Pons (tissue), 1 donor: ENCODE measurements around the gene NDUFB1.

Source experiments
- DNase-seq: peaks from one replicate; pipeline ENCODE4 v3.0.0-alpha.2; 2016; ENCODE audit warnings: low spot score

NDUFB1 gene

DNA sequence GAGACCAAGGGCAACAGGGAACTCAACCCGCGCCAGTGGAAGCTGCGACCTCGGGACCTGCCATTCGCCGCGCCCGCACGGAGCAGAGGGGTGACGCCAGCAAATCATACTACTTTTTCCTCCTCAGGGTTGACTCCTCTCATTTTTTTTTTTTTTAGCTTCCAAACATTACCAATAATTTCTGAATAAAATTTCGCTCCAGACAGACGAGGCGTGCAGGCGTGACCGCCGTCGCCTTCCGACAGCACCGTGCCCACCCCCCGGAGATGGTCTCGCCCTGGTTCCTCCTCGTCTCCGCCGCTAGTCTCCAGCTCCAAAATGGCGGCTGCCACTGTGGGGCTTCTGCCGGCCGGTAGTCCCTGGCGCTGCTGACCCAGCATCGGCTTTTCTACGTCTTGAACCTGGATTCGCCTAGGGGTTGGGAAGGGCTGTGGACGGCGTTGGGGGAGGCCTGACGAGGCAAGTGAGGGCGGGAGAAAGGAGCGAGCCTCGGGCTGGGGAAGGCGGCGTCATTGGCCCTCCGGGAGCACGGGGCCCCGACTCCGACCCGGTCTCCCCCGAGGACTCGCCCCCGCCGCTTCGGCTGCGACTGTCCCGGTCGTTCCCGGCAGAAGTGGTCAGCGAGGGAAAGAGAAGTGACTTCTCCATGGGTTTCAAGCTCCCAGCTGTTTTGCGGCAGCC, at the start of gene NDUFB1, which contains the start of gene CPSF2:
Gene NDUFB1 (minus strand): TSS at position 37 of the 681 bp plus-strand sequence. CDS start 4,069 bp downstream, outside the sequence.
Gene CPSF2 (plus strand): TSS at position 300 of the 681 bp plus-strand sequence. CDS start 9,016 bp downstream, outside the sequence.
- peak; percentile 75 for DNase-seq

DNA sequence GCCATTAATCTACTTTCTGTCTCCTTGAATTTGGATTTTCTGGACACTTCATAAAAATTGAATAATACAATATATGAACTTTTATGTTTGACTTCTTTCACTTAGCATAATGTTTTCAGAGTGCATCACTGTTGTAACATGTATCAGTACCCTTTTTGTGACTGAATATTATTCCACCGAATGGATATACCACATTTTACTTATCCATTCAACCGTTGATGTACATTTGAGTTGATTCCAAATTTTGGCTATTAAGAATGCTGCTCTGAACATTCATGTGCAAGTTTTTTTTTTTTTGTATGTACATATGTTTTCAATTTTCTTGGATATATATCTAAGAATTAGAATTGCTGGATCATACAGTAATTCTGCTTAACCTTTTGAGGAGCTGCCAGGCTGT, 43.5 kb upstream of the NDUFB1 start:
- no peak for DNase-seq

DNA sequence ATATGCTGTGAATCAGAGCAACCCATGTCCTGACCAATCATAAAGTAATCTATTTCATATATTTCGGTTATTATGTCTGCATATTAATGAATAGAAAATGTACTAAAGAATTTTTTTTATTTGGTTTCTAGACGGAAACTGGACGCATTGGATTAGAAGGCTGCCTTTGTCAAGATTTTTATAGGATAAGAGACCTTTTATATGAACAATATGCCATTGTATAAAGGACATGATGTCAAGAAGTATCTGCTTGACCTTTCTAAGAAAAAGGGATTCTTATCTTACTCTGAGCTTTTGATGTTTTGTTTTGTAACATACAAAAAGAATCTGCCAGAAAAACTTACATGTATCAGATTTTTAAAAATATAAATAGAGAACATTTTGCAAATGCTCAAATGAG, 40.0 kb upstream of the NDUFB1 start:
- peak; percentile 32 for DNase-seq

DNA sequence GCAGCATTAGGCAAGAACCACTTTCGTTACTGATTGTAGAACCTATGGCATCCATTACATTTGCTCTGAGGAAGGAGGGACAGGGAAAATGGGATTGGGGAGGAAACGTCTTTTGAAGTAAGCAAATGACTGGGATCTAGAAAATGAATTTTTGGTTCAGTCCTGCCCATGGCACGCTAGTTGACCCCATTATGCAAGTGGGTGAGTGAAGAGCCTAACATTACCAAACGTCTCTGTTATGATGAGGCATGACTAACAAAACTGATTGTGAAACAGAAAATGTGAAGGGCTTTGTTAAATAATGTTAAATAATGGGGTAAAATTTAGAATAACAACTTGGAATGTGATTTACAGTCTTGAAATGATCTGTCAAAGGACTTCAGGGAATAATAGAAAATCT, 39.1 kb upstream of the NDUFB1 start:
- DNase-seq: no peak

DNA sequence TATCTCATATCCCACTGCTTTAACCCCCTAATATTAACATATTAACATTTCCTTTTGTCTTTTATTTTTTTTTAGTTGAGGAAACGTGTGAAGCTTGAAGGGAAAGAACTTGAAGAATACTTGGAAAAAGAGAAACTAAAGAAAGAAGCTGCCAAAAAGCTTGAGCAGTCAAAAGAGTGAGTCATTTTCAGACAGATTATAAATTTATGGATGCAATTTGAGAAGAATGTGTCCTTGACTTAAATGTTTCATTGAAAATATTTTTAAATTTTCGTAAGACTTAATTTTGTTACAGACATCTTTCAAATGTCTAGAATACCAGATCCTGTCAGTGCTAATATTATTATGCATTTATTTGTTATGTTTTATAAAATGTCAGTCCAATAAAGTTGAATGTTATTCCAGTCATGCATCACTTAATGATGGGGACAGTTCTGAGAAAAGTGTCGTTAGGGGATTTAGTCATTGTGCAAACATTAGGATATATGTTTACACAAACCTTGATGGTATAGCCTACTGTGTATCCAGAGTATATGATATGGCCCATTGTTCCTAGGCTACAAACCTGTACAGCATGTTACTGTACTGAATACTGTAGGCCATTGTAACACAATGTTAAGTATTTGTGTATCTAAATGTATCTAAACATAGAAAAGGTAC, 32.9 kb upstream of the NDUFB1 start:
- no peak for DNase-seq

DNA sequence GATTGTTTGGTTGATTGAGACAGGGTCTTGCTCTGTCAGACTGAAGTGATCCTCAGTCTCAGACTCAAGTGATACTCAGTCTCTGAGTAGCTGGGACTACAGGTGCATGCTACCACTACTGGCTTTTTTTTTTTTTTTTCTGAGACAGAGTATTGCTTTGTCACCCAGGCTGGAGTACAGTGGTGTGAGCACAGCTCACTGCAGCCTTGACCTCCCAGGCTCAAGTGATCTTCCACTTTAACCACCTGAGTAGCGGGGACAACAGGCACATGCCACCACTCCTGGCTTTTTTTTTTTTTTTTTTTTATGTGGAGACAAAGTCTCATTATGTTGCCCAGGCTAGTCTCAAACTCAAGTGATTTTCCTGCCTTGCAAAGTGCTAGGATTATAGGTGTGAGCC, 32.1 kb upstream of the NDUFB1 start:
- no peak for DNase-seq

DNA sequence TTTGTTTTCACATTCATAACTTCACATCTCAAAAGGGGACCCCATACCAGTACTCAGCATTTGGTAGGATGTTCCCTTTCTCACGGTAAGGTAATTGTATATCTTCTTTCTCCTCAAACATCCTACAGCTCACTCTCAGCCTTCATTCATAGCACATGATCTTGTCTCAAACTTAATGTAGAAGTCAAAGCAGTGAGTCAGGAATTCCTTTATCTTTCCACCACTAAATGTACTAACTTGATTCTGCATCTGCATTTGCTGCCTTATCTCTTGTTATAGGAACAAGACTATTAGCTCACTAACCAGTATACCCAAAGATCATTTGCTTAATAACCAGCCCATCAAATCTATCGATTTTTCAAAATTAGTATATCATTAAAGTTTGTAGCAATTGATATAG, 23.2 kb upstream of the NDUFB1 start:
- DNase-seq: no peak

DNA sequence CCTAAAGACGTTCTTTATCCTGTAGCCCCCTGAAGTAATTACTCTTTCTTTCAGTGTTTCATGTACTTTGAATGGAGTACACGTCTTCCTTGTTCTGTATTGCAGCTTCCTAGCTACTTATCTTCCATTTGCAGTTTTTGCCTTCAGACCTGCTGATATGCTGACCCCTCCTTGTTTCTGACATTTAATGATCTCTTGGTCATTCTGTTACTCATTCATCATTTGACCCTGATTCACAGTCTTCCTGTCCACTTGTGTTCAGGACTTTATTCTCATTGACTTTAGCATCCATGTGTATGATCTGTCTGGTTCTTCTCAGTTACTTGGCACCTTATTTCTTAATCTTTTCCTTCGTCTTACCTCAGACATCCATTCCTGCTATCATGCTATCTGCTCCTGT, 22.5 kb upstream of the NDUFB1 start:
- no peak for DNase-seq

DNA sequence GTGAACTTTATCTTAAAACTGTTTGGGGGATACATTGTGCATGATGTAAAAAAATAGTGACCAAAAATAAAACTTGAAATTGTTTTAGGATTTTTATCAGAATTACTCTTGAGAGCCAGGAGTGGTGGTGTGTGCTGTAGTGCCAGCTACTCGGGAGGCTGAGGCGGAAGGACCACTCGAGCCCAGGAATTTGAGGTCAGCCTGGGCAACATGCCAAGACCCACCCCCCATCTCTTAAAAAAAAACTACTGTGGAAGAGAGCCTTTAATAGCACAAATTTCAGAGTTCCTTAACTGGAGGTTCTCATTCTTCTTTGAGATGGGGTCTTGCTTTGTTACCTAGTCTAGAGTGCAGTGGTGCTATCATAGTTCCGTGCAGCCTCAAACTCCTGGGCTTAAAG, 21.8 kb upstream of the NDUFB1 start:
- DNase-seq: no peak

DNA sequence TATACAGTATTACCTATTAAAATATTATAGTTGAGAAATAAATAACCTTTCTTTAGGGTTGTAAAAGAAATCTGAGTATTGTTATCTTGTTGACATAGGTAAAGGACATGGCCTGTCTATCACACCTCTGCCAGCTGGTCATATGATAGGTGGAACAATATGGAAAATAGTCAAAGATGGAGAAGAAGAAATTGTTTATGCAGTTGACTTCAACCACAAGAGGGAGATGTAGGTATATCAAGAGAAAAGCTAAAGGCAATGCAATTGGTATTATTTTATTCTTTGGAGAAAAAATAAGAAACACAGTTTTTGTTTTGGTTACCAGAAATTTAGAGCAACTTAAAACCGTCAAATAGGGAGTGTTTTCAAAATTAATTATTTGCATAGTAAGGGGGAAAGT, 13.8 kb upstream of the NDUFB1 start:
- DNase-seq: peak; percentile 27

DNA sequence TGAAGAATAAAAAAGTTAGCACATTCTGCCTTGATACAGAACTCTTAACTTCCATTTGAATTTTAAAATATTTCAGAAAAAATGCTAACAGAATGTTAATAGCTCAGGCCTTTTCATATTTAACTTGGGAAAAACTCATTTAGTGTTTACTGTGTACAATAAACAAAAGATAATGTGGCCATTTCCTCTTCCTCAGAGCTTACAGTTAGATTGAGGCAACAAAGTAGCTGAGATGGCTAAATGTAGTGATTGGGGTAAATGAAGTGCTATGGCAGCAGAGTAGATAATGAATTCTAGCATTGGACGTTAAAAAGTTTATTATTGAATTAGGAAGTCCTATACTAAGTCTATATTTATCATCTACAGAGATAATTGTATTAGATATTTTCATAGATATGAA, 12.9 kb upstream of the NDUFB1 start:
- no peak for DNase-seq

DNA sequence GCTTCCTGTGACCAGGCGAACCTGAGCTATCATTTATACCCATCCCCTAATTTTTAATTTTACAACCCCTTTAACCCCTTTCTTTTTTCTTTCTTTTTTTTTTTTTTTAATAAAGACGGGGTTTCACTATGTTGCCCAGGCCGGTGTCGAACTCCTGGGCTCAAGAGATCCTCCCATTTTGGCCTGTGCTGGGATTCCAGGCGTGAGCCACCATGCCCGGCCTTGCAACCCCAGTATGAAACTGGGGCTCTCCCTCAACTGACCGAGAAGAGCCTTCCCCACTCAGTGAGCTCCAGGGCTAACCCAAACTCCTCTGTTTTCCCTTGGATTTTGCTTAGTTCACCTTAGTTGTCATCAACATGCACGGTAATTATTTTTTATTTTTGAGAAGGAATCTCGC, 1.3 kb upstream of the NDUFB1 start:
- DNase-seq: no peak

DNA sequence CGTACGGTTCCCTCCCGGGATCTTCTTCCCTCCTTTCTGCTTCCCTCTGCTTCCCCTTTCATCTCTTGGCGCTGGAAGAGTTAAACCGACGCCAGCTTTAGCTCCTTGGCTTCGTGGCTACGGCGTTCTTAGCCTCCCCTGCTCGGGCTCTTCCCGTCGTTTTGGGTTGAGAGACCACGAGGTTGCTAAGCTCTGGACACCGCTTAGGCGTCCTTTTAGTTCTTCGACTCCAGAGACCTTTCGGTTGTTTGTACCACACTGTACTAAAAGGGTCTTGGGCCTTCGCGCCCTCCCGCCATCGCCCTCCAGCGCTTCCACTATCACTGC, 808 bp upstream of the NDUFB1 start:
- peak; percentile 50 for DNase-seq

DNA sequence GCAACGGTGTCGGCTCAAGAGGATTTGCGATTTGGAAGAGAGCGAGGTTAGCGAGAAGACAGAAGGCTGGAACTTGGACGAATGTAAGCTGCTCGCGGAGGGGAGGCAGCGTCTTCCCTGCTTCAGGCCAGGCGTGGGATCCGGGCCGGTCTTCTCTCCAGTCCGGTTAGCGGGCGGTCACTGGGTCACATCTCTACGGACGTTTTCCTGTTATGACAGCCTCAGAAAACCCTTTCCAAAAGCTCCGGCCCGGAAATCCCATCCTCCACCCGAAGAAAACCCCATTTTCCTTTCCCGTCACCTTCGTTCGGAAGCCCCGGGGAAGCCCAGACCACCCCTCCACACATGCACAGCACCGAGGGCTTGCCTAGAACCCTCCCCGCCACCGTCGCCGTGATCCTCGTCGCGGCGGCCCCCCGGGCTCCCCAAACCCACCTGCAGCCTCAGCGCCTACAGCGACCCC, 268 bp downstream of the NDUFB1 start:
- DNase-seq: peak; percentile 25

DNA sequence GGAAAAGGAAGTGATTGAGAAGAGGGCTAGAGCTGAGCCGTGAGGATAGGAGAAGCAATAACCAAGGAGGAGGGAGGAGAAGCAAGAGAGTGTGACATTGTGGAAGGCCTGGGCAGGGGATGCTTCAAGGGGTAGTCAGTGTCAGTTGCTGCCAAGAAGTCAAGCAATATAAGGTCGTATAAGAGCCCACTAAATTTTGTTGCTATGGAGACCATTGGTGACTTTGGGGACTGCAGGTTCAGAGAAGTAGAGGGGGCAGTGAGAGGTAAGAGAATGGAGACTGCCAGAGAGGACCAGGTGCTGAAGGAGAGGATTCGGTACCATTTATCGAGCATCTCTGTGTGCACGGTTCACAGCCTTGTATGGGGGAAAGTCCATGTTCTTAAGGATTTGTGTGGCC, 12.0 kb downstream of the NDUFB1 start:
- no peak for DNase-seq

DNA sequence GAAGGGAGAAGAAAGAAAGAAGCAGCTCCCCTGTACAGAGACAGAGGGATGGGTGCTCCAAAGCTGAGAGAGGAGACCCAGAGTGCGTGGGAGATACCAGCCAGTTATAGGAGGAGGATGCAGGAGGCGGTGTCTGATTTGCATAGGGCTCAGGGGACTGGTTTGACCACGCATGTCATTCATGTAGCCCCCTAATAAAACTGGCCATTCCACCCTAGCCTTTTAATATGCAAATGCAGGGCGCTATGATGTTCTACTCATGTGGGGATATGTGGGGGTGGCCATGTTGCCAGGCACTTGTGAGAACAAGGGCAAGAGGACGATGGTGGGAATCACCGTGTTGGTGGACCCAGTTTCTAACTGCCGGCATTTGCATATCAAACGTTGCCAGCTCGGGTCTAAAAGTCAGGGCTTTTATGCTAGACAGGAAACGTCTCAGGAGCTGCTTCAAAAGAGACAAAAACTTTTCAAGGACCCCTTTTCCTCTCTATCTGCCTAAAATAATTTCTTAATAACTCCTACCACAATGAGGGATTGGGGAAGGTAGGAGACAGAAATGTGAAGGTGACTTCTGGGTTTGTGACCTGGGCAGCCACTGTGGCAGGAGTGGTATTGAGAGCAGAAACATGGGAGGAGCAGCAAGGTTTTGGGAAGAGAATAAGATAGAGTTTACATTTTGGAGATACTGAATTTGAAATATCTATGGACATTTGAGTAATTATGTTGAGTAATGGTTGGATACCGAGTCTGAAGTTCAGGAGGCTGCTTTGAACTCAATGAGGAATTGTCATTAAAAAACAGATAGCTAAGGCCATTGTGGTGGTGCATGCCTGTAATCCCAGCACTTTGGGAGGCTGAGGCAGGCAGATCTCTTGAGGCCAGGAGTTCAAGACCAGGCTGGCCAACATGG, 12.9 kb downstream of the NDUFB1 start:
- DNase-seq: no peak

DNA sequence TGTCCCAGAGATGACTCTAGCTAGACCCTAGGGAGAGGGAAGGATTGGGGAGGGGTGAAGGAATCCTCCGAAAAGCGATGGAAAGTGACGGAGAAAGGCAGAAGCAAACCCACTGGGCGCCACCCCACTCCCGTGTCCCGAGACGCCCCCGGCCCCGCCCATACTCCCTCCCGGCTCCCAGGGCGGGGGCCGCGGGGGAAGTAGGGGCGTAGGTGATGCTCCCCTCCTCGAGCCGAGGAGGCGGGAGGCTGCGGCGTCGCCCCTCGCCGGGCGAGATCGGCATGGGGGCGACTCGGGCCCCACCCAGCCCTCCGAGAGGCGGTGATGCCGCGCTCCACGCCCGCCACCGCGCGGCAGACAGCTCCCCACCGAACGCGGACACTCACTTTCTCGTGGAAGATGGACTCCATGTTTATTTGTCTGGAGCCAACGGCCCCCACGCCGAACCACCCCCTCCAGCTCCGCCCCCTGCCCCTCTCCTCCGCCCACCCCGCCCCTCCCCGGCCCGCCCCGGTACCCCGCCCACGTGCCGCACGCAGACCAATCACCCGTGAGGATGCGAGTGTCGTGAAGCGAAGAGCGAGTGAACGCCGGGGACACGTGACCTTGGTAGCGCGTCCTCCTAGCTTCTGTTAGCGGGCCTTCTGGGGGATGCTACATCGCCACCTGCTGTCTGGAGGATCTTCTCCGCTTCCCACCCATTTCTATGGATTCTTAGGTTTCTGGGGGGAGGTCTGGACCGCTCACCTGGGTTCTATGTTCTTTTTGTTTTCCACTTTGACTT, 15.2 kb downstream of the NDUFB1 start, which contains the start of gene ATXN3:
Gene ATXN3 (minus strand): TSS at position 440 of the 784 bp plus-strand sequence. CDS start 30 bp downstream, at position 410.
- peak; percentile 97 for DNase-seq

DNA sequence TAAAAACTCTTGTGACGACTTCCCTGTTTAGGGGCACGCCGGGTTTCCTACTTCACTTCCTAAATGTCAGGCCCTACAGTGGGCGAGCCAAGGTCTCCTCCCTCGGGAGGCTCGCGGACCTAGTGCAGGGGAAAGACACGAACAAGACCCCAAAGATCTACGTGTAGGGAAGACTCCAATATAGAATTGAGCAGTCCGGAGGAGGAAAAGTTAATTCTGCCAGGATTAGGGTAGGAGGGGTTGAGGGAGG, 15.7 kb downstream of the NDUFB1 start:
- no peak for DNase-seq

DNA sequence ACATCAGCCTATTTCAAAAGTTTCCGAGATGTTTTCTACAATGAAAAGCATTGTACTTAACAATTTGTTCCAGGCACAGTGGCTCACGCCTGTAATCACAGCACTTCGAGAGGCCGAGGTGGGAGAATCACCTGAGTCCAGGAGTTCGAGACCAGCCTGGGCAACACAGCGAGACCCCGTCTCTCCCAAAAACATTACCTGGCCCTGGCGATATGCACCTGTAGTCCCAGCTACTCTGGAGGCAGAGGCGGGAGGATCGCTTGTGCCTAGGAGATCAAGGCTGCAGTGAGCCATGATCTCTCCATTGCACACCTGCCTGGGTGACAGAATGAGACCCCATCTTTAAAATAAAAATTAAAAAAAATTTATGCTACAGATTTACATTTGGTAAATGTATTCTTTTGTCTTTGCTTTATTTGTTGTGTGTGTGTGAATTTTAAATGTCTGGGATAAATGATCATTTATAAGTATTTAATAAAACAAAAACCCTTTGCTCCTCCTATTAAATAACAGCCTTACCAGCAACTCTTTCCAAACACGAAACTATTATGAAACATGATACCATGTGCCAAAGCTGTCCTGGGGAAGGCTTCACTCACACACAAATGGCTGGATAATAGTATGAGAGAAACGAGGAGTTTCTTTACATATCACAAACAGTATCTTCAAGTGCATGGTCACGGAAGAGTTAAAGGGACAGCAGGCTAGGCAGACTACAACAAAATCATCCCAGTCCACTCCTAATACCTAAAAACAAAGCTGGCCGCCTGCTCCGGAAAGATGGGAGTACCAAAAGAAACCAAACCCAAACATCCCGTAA, 16.2 kb downstream of the NDUFB1 start:
- DNase-seq: no peak

DNA sequence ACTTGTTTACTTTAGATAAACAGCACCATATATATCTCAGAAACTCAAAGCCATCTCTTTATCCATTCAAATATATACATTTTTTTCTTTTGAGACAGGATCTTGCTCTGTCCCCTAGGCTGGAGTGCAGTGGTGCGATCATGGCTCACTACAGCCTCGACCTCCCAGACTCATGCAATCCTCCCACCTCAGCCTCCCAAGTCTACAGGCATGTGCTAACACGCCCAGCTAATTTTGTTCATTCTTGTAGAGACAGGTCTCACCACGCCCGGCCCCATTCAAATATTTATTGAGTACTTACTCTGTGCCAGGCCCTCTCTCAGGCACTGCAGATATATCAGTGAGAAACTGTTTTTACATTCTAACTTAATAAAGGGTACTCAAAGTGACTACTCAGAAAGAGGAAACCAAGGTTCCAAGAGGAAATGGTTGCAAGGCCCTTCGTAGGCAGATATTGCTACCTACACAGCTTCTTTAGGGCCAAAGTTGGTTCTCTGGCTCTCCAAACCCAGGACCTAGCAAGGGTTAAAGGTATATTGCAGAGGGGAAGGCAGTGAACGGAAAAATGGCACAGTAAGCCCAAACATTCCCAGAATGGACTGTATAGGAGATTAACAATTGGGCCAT, 18.0 kb downstream of the NDUFB1 start:
- DNase-seq: no peak

DNA sequence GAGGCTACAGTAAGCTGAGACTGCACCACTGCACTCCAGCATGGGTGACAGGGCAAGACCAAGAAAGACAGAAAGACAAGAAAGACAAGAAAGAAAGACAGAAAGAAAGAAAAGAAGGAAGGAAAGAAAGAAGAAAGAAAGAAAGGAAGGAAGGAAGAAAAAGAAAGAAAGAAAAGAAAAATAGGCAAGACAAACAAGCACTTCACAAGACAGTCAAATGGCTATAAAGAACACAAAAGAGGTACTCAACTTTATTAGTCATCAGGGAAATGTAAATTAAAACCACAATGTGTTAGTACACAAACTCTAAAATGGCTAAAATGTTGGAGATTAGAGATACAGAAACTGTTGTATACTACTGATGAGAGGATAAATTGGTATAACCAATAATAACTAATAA, 21.7 kb downstream of the NDUFB1 start:
- no peak for DNase-seq
